OCI-LY3 (cell line): ENCODE measurements around the gene WWP2.

ENCODE experiments used
- H2AFZ ChIP-seq: fragments of 200-600, 300-600 bp; shearing (Covaris generic); 2 replicates; pipeline ENCODE4 v1.6.0; 2014; ENCODE audit warnings: antibody characterized with exemption, low read depth, low read length
- H3K27ac ChIP-seq: fragments of 200-600, 300-600 bp; sonication (generic); 2 replicates; pipeline ENCODE4 v1.5.1; 2014; ENCODE audit warnings: mild to moderate bottlenecking, low read length, moderate library complexity, mixed read lengths
- H3K27me3 ChIP-seq: fragments of 200-600, 300-600 bp; sonication (generic); 2 replicates; pipeline ENCODE4 v1.6.1; 2014; ENCODE audit warnings: low read depth, low read length, mixed read lengths
- H3K36me3 ChIP-seq: fragments of 200-600, 300-600 bp; sonication (generic); replicated peaks from 2 replicates; pipeline ENCODE3; 2014; ENCODE audit warnings: low read depth, low read length, mixed read lengths
- H3K4me1 ChIP-seq: fragments of 300-600, 200-600 bp; sonication (generic); 2 replicates; pipeline ENCODE4 v1.6.1; 2014; ENCODE audit warnings: low read length, mixed read lengths
- H3K4me2 ChIP-seq: fragments of 200-600, 300-600 bp; sonication (generic); 2 replicates; pipeline ENCODE4 v1.6.1; 2014; ENCODE audit warnings: low read length, mixed read lengths
- H3K4me3 ChIP-seq: fragments of 300-600, 200-600 bp; sonication (generic); 2 replicates; pipeline ENCODE4 v1.5.1; 2014; ENCODE audit warnings: antibody characterized with exemption, mild to moderate bottlenecking, low read length, moderate library complexity
- H3K79me2 ChIP-seq: fragments of 300-600, 200-600 bp; shearing (Covaris generic); 2 replicates; pipeline ENCODE4 v1.6.1; 2014; ENCODE audit warnings: mild to moderate bottlenecking, low read length, mixed read lengths
- H3K9ac ChIP-seq: fragments of 300-600, 200-600 bp; shearing (Covaris generic); 2 replicates; pipeline ENCODE4 v1.6.0; 2014; ENCODE audit warnings: mild to moderate bottlenecking, low read length, moderate library complexity
- H3K9me3 ChIP-seq: fragments of 200-600, 300-600 bp; shearing (Covaris generic); 2 replicates; pipeline ENCODE4 v1.6.1; 2014; ENCODE audit warnings: low read length, mixed read lengths; ENCODE audit not compliant: insufficient read depth
- H4K20me1 ChIP-seq: fragments of 200-600, 300-600 bp; sonication (generic); 2 replicates; pipeline ENCODE4 v1.6.1; 2016; ENCODE audit warnings: low read length, mixed read lengths; ENCODE audit not compliant: insufficient read depth
- EZH2phosphoT487 ChIP-seq: fragments of 200-600 bp; shearing (Covaris generic); IDR thresholded peaks from 2 replicates; pipeline ENCODE4 v1.6.1; 2018; ENCODE audit warnings: antibody characterized with exemption, mixed run types, low read depth
- TF ChIP-seq, protein P1 (sequence below): fragments of 200-600, 300-600 bp; sonication (generic); IDR thresholded peaks from 2 replicates; pipeline ENCODE4 v1.5.1; 2014; ENCODE audit warnings: antibody characterized with exemption, low read length, low read depth

Gene WWP2

GRCh38 chr16:69880640-69881133 is 118.6 kb downstream of the WWP2 start:
- peaks cover 16% of the 10 kb centered on the region for H3K36me3 ChIP-seq
- H3K4me3 ChIP-seq, result no peak overlapping the region
- H3K9me3 ChIP-seq, result 0 out of 2 replicates have a peak, but pooled peaks cover 7% of the 10 kb centered on the region
- H4K20me1 ChIP-seq, result no peaks in the 10 kb centered on the region
- no peaks in the 10 kb centered on the region for H3K4me1 ChIP-seq
- no peak overlapping the region for H3K9ac ChIP-seq
- H2AFZ ChIP-seq, result no peak overlapping the region
- no peak overlapping the region for H3K27ac ChIP-seq
- H3K27me3 ChIP-seq, result no peaks in the 10 kb centered on the region
- no peak for TF ChIP-seq EZH2phosphoT487
- TF ChIP-seq, protein P1, sequence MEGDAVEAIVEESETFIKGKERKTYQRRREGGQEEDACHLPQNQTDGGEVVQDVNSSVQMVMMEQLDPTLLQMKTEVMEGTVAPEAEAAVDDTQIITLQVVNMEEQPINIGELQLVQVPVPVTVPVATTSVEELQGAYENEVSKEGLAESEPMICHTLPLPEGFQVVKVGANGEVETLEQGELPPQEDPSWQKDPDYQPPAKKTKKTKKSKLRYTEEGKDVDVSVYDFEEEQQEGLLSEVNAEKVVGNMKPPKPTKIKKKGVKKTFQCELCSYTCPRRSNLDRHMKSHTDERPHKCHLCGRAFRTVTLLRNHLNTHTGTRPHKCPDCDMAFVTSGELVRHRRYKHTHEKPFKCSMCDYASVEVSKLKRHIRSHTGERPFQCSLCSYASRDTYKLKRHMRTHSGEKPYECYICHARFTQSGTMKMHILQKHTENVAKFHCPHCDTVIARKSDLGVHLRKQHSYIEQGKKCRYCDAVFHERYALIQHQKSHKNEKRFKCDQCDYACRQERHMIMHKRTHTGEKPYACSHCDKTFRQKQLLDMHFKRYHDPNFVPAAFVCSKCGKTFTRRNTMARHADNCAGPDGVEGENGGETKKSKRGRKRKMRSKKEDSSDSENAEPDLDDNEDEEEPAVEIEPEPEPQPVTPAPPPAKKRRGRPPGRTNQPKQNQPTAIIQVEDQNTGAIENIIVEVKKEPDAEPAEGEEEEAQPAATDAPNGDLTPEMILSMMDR, result no peak
- H3K4me2 ChIP-seq, result no peak overlapping the region
- no peaks in the 10 kb centered on the region for H3K79me2 ChIP-seq

GRCh38 chr16:69881141-69881540 is 119.0 kb downstream of the WWP2 start:
- Histone ChIP-seq H3K9ac (no peak overlapping the region), H3K4me3 (no peak overlapping the region), H3K27me3 (no peaks in the 10 kb centered on the region), H3K36me3 (peaks cover 16% of the 10 kb centered on the region), H3K9me3 (0 out of 2 replicates have a peak, but pooled peaks cover 7% of the 10 kb centered on the region), H3K4me2 (no peak overlapping the region), H4K20me1 (no peaks in the 10 kb centered on the region), H2AFZ (no peak overlapping the region), H3K27ac (no peak overlapping the region), H3K4me1 (no peaks in the 10 kb centered on the region), H3K79me2 (no peaks in the 10 kb centered on the region)
- no peak for TF ChIP-seq EZH2phosphoT487
- TF ChIP-seq, protein P1, result no peak

GRCh38 chr16:69883744-69884143 is 121.6 kb downstream of the WWP2 start:
- H3K79me2 ChIP-seq, result no peaks in the 10 kb centered on the region
- H2AFZ ChIP-seq, result no peak overlapping the region
- H4K20me1 ChIP-seq, result no peaks in the 10 kb centered on the region
- H3K27me3 ChIP-seq, result no peaks in the 10 kb centered on the region
- TF ChIP-seq, protein P1, result no peak
- TF ChIP-seq EZH2phosphoT487, result no peak
- no peaks in the 10 kb centered on the region for H3K9me3 ChIP-seq
- no peaks in the 10 kb centered on the region for H3K4me1 ChIP-seq
- H3K4me2 ChIP-seq, result no peak overlapping the region
- H3K4me3 ChIP-seq, result no peak overlapping the region
- no peak overlapping the region for H3K9ac ChIP-seq
- no peak overlapping the region for H3K27ac ChIP-seq
- peaks cover 7% of the 10 kb centered on the region for H3K36me3 ChIP-seq

GRCh38 chr16:69885722-69886121 is 123.6 kb downstream of the WWP2 start:
- H2AFZ ChIP-seq, result no peak overlapping the region
- H3K4me1 ChIP-seq, result no peaks in the 10 kb centered on the region
- H3K9ac ChIP-seq, result no peak overlapping the region
- H4K20me1 ChIP-seq, result no peaks in the 10 kb centered on the region
- no peaks in the 10 kb centered on the region for H3K9me3 ChIP-seq
- no peaks in the 10 kb centered on the region for H3K79me2 ChIP-seq
- TF ChIP-seq EZH2phosphoT487, result no peak
- TF ChIP-seq, protein P1, result no peak
- H3K4me2 ChIP-seq, result no peak overlapping the region
- no peaks in the 10 kb centered on the region for H3K36me3 ChIP-seq
- H3K27ac ChIP-seq, result no peak overlapping the region
- H3K4me3 ChIP-seq, result no peak overlapping the region
- H3K27me3 ChIP-seq, result no peaks in the 10 kb centered on the region
